ENCODE measurements around the gene CITED4.

The CITED4 gene

GRCh38 chr1:40908350-40908749 is 46.2 kb upstream of the CITED4 start:
- TF ChIP-seq BACH2 (CRISPR knock-in tag; IDR thresholded peaks at IDR 0.05; ENCODE audit: borderline replicate concordance) (no peak), OSR1 (CRISPR knock-in tag; IDR thresholded peaks at IDR 0.05) (no peak), CSRNP3 (CRISPR knock-in tag; IDR thresholded peaks at IDR 0.05) (no peak), TSHZ2 (CRISPR knock-in tag; IDR thresholded peaks at IDR 0.05) (no peak), ARNTL (CRISPR knock-in tag; IDR thresholded peaks at IDR 0.05; ENCODE audit: borderline replicate concordance, low read depth) (no peak), POU6F1 (CRISPR knock-in tag; IDR thresholded peaks at IDR 0.05; ENCODE audit: borderline replicate concordance, low read depth) (no peak), ZNF565 (CRISPR knock-in tag; conservative IDR thresholded peaks at IDR 0.05; ENCODE audit: low read depth) (no peak), ISL1 (CRISPR knock-in tag; IDR thresholded peaks at IDR 0.05) (no peak), PPARA (CRISPR knock-in tag; IDR thresholded peaks at IDR 0.05; ENCODE audit: borderline replicate concordance) (no peak), SNAI2 (CRISPR knock-in tag; IDR thresholded peaks at IDR 0.05) (no peak), ZC3H10 (CRISPR knock-in tag; IDR thresholded peaks at IDR 0.05) (no peak), CREB5 (CRISPR knock-in tag; IDR thresholded peaks at IDR 0.05; ENCODE audit: low read depth) (no peak), ZFP3 (CRISPR knock-in tag; IDR thresholded peaks at IDR 0.05) (no peak), ESRRG (CRISPR knock-in tag; IDR thresholded peaks at IDR 0.05) (no peak)
- ATAC-seq, result no peak

- TF ChIP-seq POU6F1 (CRISPR knock-in tag; IDR thresholded peaks at IDR 0.05; ENCODE audit: borderline replicate concordance, low read depth) (no peak), ZNF70 (CRISPR knock-in tag; IDR thresholded peaks at IDR 0.05) (no peak), CREB5 (CRISPR knock-in tag; IDR thresholded peaks at IDR 0.05; ENCODE audit: low read depth) (no peak), BACH2 (CRISPR knock-in tag; IDR thresholded peaks at IDR 0.05; ENCODE audit: borderline replicate concordance) (no peak), TSHZ2 (CRISPR knock-in tag; IDR thresholded peaks at IDR 0.05) (no peak), PATZ1 (CRISPR knock-in tag; IDR thresholded peaks at IDR 0.05; ENCODE audit: borderline replicate concordance) (no peak), GLIS3 (CRISPR knock-in tag; IDR thresholded peaks at IDR 0.05) (no peak), ISL1 (CRISPR knock-in tag; IDR thresholded peaks at IDR 0.05) (no peak), TCF4 (CRISPR knock-in tag; IDR thresholded peaks at IDR 0.05; ENCODE audit: borderline replicate concordance) (no peak), ESRRG (CRISPR knock-in tag; IDR thresholded peaks at IDR 0.05) (no peak), PPARA (CRISPR knock-in tag; IDR thresholded peaks at IDR 0.05; ENCODE audit: borderline replicate concordance) (no peak), ARNTL (CRISPR knock-in tag; IDR thresholded peaks at IDR 0.05; ENCODE audit: borderline replicate concordance, low read depth) (no peak), CSRNP3 (CRISPR knock-in tag; IDR thresholded peaks at IDR 0.05) (no peak), ZNF565 (CRISPR knock-in tag; conservative IDR thresholded peaks at IDR 0.05; ENCODE audit: low read depth) (no peak), ZNF8 (CRISPR knock-in tag; IDR thresholded peaks at IDR 0.05) (no peak), SNAI2 (CRISPR knock-in tag; IDR thresholded peaks at IDR 0.05) (no peak), OSR1 (CRISPR knock-in tag; IDR thresholded peaks at IDR 0.05) (no peak)
- no peak for ATAC-seq
These were observed 45.7 kb upstream of the CITED4 start for GRCh38 chr1:40907899-40908298.
